ES-I3 (cell line): ENCODE measurements around the gene RCOR3.

Experiments used
- H3K36me3 ChIP-seq: 2 replicates; pipeline ENCODE4 v1.6.1; 2013; ENCODE audit warnings: mild to moderate bottlenecking, low read length, control low read depth, moderate library complexity; ENCODE audit not compliant: insufficient read depth
- H3K4me1 ChIP-seq: 2 replicates; pipeline ENCODE4 v1.6.1; 2013; ENCODE audit warnings: mild to moderate bottlenecking, control low read depth, low read length; ENCODE audit not compliant: insufficient read depth
- H3K9ac ChIP-seq: 2 replicates; pipeline ENCODE4 v1.6.1; 2013; ENCODE audit warnings: low read depth, mild to moderate bottlenecking, low read length, moderate library complexity
- H3K9me3 ChIP-seq: 2 replicates; pipeline ENCODE4 v1.6.1; 2013; ENCODE audit warnings: mild to moderate bottlenecking, low read length, moderate library complexity; ENCODE audit not compliant: control insufficient read depth, insufficient read depth

The RCOR3 gene

GRCh38 chr1:211352465-211352864, 93.3 kb downstream of the RCOR3 start:
- Histone ChIP-seq H3K9me3 (peaks cover 5% of the 10 kb centered on the region; the same call in 1 of the 2 replicates), H3K9ac (no peak overlapping the region), H3K36me3 (0 out of 2 replicates have a peak, but pooled peaks cover 3% of the 10 kb centered on the region), H3K4me1 (no peaks in the 10 kb centered on the region)

GRCh38 chr1:211352985-211353515, 93.9 kb downstream of the RCOR3 start:
- Histone ChIP-seq H3K36me3 (0 out of 2 replicates have a peak, but pooled peaks cover 3% of the 10 kb centered on the region), H3K9ac (no peak overlapping the region), H3K4me1 (no peaks in the 10 kb centered on the region), H3K9me3 (peaks cover 5% of the 10 kb centered on the region; the same call in 1 of the 2 replicates)

- H3K4me1 ChIP-seq: no peaks in the 10 kb centered on the region
- 0 out of 2 replicates have a peak, but pooled peaks cover 3% of the 10 kb centered on the region for H3K36me3 ChIP-seq
- peaks cover 5% of the 10 kb centered on the region; the same call in 1 of the 2 replicates for H3K9me3 ChIP-seq
- H3K9ac ChIP-seq: no peak overlapping the region
These were observed 94.5 kb downstream of the RCOR3 start for GRCh38 chr1:211353562-211354212.

GRCh38 chr1:211355873-211356272, 96.7 kb downstream of the RCOR3 start:
- peaks cover 5% of the 10 kb centered on the region; the same call in 1 of the 2 replicates for H3K9me3 ChIP-seq
- H3K9ac ChIP-seq: no peak overlapping the region
- no peaks in the 10 kb centered on the region for H3K4me1 ChIP-seq
- peaks cover 3% of the 10 kb centered on the region; the same call in 1 of the 2 replicates for H3K36me3 ChIP-seq

GRCh38 chr1:211356723-211357407, 97.7 kb downstream of the RCOR3 start:
- Histone ChIP-seq H3K9me3 (peaks cover 1% of the 10 kb centered on the region; the same call in 1 of the 2 replicates), H3K4me1 (no peaks in the 10 kb centered on the region), H3K36me3 (peaks cover 3% of the 10 kb centered on the region; the same call in 1 of the 2 replicates), H3K9ac (no peak overlapping the region)

DNA sequence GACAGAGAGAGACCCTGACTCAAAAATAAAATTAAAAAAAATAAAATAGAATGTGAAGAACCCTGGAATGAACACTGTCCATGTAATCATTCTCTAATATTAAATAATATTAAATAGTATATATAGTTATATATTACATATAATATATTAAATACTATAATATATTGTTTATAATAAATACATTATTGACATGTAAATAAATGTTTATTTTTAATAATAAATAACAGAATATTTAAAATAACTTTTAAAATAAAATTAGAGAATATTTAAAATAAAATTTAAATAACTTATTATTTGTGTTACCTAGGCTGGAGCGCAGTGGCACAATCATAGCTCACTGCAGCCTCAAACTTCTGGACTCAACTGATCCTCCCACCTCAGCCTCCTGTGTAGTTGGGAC, 99.5 kb downstream of the RCOR3 start:
- Histone ChIP-seq H3K4me1 (no peaks in the 10 kb centered on the region), H3K9ac (no peak overlapping the region), H3K9me3 (no peaks in the 10 kb centered on the region), H3K36me3 (peaks cover 3% of the 10 kb centered on the region; the same call in 1 of the 2 replicates)

- H3K9ac ChIP-seq: no peak overlapping the region
- no peaks in the 10 kb centered on the region for H3K4me1 ChIP-seq
- H3K36me3 ChIP-seq: peaks cover 3% of the 10 kb centered on the region; the same call in 1 of the 2 replicates
- no peaks in the 10 kb centered on the region for H3K9me3 ChIP-seq
These were observed 100.7 kb downstream of the RCOR3 start for GRCh38 chr1:211359876-211360275.

DNA sequence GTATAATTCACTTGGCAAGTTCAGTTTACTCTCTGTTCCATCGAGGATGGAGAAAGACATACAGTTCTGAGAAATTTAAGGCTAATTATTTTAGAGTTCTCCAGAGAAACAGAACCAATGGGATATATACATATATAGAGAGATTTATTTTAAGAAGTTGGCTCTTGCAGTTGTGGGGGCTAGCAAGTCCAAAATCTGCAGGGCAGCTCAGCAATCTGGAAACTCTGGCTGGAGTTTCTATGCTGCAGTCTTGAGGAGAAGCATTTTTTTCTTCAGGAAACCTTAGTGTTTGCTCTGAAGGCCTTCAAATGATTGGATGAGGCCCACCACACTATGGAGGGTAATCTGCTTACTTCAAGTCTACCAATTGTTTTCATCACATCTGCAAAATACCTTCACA, 102.0 kb downstream of the RCOR3 start:
- Histone ChIP-seq H3K9ac (no peak overlapping the region), H3K4me1 (no peaks in the 10 kb centered on the region), H3K9me3 (no peaks in the 10 kb centered on the region), H3K36me3 (peaks cover 3% of the 10 kb centered on the region; the same call in 1 of the 2 replicates)
